ENCODE measurements around the gene PHYKPL. TPM values are rescaled to one million over a fixed set of nuclear protein-coding genes. Genes with fewer than 3 reads are reported as not detected.

Gene PHYKPL
- total RNA-seq, 1 experiment from 2014 or later = 43.9 TPM

DNA sequence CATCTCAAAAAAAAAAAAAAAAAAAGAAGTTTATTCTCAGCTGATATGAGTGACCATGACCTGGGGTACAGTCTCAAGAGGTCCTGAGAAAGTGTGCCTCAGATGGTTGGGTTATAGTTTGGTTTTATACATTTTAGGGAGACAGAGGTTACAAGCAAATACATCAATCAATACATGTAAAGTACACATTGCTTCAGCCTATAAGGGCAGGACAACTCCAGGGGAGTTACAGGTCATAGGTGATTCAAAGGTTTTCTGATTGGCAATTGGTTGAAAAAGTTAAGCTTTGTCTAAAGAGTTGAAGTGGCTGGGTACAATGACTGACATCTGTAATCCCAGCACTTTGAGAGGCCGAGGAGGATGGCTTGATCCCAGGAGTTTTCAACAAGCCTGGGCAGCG is 43.2 kb downstream of the PHYKPL start:
- CTCF ChIA-PET = no interaction called here
- H3K4me3 ChIP-seq (ENCODE audit: low read depth, low read length, poor library complexity, severe bottlenecking) = no peak overlapping the region
- TF ChIP-seq EZH2 (IDR thresholded peaks at IDR 0.05; ENCODE audit: borderline replicate concordance, low read depth, low read length, poor library complexity, severe bottlenecking) (no peak), CTCF (conservative IDR thresholded peaks at IDR 0.05; ENCODE audit: low read depth, low read length) (no peak)
- no peaks in the 10 kb centered on the region for H3K9me3 ChIP-seq (ENCODE audit: low read depth, low read length, poor library complexity, severe bottlenecking)
- no peak for DNase-seq (ENCODE audit: low spot score)
- BruUV-seq (replicated peaks) = no TSS peak
- no peaks in the 10 kb centered on the region for H3K27me3 ChIP-seq (replicated peaks; ENCODE audit: insufficient read depth, low read depth, low read length, poor library complexity)
- no peaks in the 10 kb centered on the region for H3K36me3 ChIP-seq (ENCODE audit: insufficient read depth, low read length, poor library complexity, severe bottlenecking)
- POLR2A ChIA-PET (ENCODE audit: low non-redundant PET) = interaction anchor here (0.6 kb wide), 1 partner anchor 11 kb away, joined by 6 read pairs; no protein-coding TSS in a partner anchor
- H3K27ac ChIP-seq (ENCODE audit: low read depth, low read length, poor library complexity, severe bottlenecking) = no peak overlapping the region
- H3K4me1 ChIP-seq (ENCODE audit: insufficient read depth, low read length, poor library complexity, severe bottlenecking) = no peaks in the 10 kb centered on the region
- intact Hi-C loops (cut with micrococcal nuclease; ENCODE audit: unreplicated experiment) = no loop called here

- Histone ChIP-seq H3K27me3 (replicated peaks; ENCODE audit: insufficient read depth, low read depth, low read length, poor library complexity) (no peaks in the 10 kb centered on the region), H3K9me3 (ENCODE audit: low read depth, low read length, poor library complexity, severe bottlenecking) (no peaks in the 10 kb centered on the region), H3K36me3 (ENCODE audit: insufficient read depth, low read length, poor library complexity, severe bottlenecking) (no peaks in the 10 kb centered on the region), H3K27ac (ENCODE audit: low read depth, low read length, poor library complexity, severe bottlenecking) (no peak within 1 kb of the TSS), H3K4me3 (ENCODE audit: low read depth, low read length, poor library complexity, severe bottlenecking) (no peak within 1 kb of the TSS), H3K4me1 (ENCODE audit: insufficient read depth, low read length, poor library complexity, severe bottlenecking) (no peaks in the 10 kb centered on the region)
- TF ChIP-seq EZH2 (IDR thresholded peaks at IDR 0.05; ENCODE audit: borderline replicate concordance, low read depth, low read length, poor library complexity, severe bottlenecking) = no peak
- CTCF ChIA-PET = no interaction called here
- no peak for DNase-seq (ENCODE audit: low spot score)
- POLR2A ChIA-PET (ENCODE audit: low non-redundant PET) = no interaction called here
- no TSS peak for BruUV-seq (replicated peaks)
- intact Hi-C loops (cut with micrococcal nuclease; ENCODE audit: unreplicated experiment) = no loop called here
Measured at GRCh38 chr5:178187014-178187413, 45.6 kb downstream of the PHYKPL start, which contains the start of gene GMCL2. TSS of gene GMCL2 (minus strand) at chr5:178187371. CDS start at chr5:178187299, 72 bp downstream.

GRCh38 chr5:178186427-178186826 is 46.2 kb downstream of the PHYKPL start:
- no peak for DNase-seq (ENCODE audit: low spot score)
- Histone ChIP-seq H3K27me3 (replicated peaks; ENCODE audit: insufficient read depth, low read depth, low read length, poor library complexity) (no peaks in the 10 kb centered on the region), H3K4me1 (ENCODE audit: insufficient read depth, low read length, poor library complexity, severe bottlenecking) (no peaks in the 10 kb centered on the region), H3K4me3 (ENCODE audit: low read depth, low read length, poor library complexity, severe bottlenecking) (no peak overlapping the region), H3K9me3 (ENCODE audit: low read depth, low read length, poor library complexity, severe bottlenecking) (no peaks in the 10 kb centered on the region), H3K27ac (ENCODE audit: low read depth, low read length, poor library complexity, severe bottlenecking) (no peak overlapping the region), H3K36me3 (ENCODE audit: insufficient read depth, low read length, poor library complexity, severe bottlenecking) (no peaks in the 10 kb centered on the region)
- ChIA-PET POLR2A (ENCODE audit: low non-redundant PET) (no interaction called here), CTCF (no interaction called here)
- intact Hi-C loops (cut with micrococcal nuclease; ENCODE audit: unreplicated experiment) = no loop called here
- no peak for TF ChIP-seq CTCF (conservative IDR thresholded peaks at IDR 0.05; ENCODE audit: low read depth, low read length)
- TF ChIP-seq EZH2 (IDR thresholded peaks at IDR 0.05; ENCODE audit: borderline replicate concordance, low read depth, low read length, poor library complexity, severe bottlenecking) = no peak
- BruUV-seq (replicated peaks) = no TSS peak

DNA sequence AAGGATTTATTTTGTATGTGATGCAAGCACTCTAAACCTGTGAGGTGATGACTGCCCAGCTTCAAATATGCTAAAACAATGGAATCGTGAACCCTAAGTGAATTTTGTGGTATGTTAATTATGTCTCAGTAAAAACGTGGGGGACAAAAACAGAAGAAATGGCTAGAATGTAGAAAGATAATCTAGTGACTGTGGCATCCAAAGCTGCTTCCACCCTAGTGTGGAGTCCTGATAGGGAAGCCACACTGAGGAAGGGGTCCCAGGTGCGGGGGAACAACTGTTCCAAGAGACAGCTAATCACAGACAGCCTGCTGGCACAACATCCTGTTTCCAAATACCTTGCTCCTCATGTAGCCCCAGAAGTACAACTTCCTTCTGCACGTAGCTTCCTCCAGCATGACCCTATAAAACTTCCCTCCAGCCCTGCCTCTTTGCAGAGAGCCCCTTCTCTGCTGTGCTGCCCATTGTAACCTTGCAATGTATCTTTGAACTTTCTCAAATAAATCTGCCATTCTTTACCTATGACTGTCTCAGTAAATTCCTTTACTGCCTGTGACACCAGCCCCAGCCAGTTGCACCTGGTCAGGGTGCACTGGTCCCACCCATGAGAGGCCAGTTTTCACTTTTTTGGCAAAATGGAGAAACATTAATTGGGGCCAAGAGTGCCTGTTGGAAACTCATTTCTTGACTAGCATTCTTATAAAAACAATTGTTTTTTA is 50.3 kb downstream of the PHYKPL start:
- no peak for TF ChIP-seq EZH2 (IDR thresholded peaks at IDR 0.05; ENCODE audit: borderline replicate concordance, low read depth, low read length, poor library complexity, severe bottlenecking)
- no peak for TF ChIP-seq CTCF (conservative IDR thresholded peaks at IDR 0.05; ENCODE audit: low read depth, low read length)
- no peaks in the 10 kb centered on the region for H3K27me3 ChIP-seq (replicated peaks; ENCODE audit: insufficient read depth, low read depth, low read length, poor library complexity)
- ChIA-PET CTCF (no interaction called here), POLR2A (ENCODE audit: low non-redundant PET) (no interaction called here)
- no peak for DNase-seq (ENCODE audit: low spot score)
- H3K4me3 ChIP-seq (ENCODE audit: low read depth, low read length, poor library complexity, severe bottlenecking) = no peak overlapping the region
- intact Hi-C loops (cut with micrococcal nuclease; ENCODE audit: unreplicated experiment) = no loop called here
- H3K9me3 ChIP-seq (ENCODE audit: low read depth, low read length, poor library complexity, severe bottlenecking) = no peaks in the 10 kb centered on the region
- H3K27ac ChIP-seq (ENCODE audit: low read depth, low read length, poor library complexity, severe bottlenecking) = no peak overlapping the region
- H3K36me3 ChIP-seq (ENCODE audit: insufficient read depth, low read length, poor library complexity, severe bottlenecking) = no peaks in the 10 kb centered on the region
- BruUV-seq (replicated peaks) = no TSS peak
- no peaks in the 10 kb centered on the region for H3K4me1 ChIP-seq (ENCODE audit: insufficient read depth, low read length, poor library complexity, severe bottlenecking)
